ENCODE measurements around the gene PHACTR4.
A peak's percentile ranks its signal among the peaks of the same experiment; 100 is the strongest.
"Not testable (repeated sequence)": the region's sequence is repeated elsewhere in the genome, so short reads cannot be mapped to it uniquely, and the experiment has no call there.

Gene PHACTR4

DNA sequence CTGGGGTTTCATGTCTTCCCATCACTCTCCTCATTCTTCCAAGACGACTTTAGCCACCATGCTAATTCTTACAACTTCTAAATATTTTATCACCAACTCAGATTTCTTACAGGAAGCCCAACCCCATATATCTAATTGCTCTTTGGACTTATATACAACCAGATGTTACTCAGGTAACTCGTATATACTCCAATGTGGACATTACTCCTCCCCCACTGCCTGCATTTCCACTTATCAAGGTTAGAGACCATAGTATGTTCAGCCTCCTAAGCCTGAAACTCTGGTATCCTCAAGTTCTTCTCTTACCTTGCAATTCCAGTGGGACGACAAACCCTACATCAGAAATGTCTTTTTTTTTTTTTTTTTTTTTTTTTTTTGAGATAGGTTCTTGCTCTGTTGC, 133.6 kb downstream of the PHACTR4 start:
- DNase-seq, result no peak

DNA sequence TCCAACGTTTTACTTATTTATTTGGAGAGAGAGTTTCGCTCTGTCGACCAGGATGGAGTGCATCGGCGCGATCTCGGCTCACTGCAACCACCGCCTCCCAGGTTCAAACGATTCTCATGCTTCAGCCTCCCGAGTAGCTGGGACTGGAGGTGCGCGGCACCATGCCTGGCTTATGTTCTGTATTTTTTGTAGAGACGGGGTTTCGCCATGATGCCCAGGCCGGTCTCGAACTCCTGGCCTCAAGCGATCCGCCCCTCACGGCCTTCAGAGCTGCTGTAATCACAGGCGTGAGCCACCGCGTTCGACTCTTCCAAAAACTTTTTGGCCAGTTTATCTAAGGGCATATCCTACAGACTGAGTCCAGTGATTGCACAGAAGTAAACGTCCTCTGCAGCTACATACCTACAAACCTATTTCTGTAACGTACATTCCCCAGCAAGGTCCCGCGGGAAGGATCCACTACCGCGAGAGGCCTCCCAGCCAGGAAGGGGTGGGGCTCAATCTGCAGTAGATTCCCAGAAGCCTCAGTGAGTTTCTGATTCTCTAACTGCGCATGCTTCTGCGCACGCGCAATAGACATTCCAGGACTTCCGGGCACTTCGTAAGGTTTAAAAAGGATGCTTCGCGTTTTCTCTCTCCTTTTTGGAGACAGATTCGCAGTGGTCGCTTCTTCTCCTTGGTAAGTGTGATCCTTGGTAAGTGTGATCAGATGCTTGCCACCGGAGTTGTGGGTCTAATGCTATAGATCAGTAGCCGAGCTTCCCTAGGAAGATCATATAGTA, 136.1 kb downstream of the PHACTR4 start, which contains the start of gene RCC1:
TSS of gene RCC1 (plus strand) at position 638 of the 782 bp plus-strand sequence. CDS start 23,824 bp downstream, outside the sequence.
- DNase-seq, result peak; percentile 99

DNA sequence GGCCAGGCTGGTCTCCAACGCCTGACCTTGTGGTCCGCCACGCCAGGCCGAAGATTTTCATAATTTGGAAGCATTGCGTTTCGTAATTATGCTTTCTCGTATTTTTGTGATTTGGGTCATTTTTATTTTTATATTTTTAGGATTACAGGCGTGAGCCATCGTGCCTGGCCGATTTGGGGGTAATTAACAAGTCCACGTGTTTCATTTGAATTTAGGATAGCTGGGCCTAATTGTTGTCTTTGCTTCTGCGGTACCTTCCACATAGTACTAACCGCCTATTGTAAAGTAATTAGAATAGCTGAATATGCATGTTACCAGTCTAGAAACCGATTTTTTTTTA, 137.3 kb downstream of the PHACTR4 start:
- no peak for DNase-seq

DNA sequence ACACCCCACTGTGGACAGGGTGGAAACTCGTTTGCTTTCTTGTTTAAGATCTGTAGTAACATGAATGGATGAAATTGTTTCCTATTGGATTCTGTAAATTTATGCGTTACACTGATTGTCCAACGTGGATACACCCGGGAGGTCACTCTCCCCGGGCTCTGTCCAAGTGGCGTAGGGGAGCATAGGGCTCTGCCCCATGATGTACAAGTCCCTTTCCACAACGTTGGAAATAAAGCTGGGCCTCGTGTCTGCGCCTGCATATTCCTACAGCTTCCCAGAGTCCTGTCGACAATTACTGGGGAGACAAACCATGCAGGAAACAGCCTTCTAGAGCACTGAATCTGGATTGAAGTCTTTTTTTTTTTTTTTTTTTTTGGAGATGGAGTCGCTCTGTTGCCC, 137.7 kb downstream of the PHACTR4 start:
- peak; percentile 18 to 28 for DNase-seq

DNA sequence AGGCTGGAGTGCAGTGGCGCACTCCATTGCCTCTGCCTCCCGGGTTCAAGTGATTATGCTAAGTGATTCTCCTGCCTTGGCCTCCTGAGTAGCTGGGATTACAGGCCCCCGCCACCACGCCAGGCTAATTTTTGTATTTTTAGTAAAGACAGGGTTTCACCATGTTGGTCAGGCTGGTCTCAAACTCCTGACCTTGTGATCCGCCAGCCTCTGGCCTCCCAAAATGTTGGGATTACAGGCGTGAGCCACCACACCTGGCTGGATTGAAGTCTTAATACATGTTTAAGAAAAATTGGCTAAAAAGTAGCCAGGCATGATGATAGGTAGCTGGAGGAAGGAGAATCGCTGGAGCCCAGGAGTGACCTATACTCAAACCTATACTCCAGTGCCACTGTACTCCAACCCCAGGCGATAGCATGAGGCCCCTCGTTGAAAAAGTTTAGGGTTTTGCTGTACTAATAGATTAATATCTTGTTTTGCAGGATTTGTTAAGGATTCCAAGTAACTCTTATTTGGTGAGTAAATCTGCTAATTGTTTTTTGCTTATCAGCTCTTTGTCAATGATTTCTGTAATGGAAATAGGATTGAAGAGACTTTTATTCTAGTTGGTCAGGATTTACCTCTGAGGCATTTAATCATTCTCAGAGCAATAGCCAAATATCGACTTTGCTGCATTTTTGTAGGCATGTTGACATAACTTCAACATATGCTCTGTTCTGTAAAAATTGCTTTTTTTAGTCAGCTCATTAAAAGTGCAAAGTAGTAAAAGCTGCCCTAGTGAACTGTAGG, 138.3 kb downstream of the PHACTR4 start:
- DNase-seq, result no peak

DNA sequence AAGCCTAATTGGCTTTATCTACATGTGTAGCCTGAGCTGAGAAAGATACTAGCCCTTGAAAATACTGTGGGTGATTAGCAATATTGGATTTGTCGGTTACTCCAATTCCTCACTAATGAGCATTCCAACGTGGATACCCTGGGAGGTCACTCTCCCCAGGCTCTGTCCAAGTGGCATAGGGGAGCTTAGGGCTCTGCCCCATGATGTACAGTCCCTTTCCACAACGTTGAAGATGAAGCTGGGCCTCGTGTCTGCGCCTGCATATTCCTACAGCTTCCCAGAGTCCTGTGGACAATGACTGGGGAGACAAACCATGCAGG, 138.9 kb downstream of the PHACTR4 start:
- DNase-seq, result no peak

DNA sequence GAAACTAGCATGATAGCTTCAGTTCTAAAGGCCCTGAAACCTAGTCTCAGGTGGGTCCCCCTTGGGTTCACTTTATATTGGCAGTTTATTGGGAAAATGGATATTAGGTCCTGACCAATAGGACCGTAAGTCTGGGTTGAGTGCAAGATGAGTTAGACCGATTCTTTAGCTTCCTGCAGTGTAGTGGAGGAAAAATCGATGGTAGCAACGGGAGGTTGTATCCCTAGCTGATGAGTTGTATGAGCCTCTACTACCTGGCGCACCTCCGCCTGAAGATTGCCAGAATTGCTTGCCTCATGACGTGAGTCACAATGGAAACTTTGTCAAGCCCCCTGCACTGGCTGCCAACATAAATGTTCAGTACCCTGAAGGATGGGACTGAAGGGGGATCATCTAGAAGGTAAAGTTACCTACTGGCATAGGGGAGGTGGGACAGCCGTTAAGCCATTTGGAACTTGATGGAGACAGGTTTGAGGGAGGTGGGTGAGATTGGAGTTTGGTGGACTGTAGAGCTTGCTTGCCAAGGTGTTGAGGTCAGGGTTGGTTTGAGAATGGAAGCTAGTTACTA, 140.2 kb downstream of the PHACTR4 start:
- no peak for DNase-seq

DNA sequence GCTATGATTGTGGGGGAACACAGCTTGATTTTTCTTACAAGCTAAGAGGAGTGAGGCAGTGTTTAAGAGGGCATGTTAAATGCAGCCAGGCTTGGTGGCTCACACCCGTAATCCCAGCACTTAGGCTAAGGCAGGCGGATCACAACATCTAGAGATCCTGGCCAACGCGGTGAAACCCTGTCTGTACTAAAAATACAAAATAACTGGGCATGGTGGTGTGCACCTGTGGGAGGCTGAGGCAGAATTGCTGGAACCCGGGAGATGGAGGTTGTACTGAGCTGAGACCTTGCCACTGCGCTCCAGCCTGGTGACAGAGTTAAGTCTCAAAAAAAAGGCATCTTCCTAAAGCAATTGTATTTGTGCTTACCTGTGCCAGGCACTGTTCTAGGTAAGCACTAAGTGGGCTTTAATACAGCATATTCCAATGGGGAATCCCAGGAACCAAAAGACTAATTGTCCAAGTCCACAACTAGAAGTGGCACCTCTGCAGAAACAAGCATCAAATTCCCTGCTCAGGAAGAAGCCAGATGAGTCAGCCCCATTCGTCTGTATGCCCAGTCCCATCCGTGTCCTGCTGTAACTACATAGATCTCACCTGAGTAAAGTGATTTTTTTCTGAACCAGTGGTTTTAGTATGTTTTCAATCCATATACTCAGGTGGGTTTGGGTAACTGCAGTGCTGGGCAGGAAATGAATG, 140.9 kb downstream of the PHACTR4 start:
- DNase-seq, result peak in 1 of 2 donors; percentile 10

DNA sequence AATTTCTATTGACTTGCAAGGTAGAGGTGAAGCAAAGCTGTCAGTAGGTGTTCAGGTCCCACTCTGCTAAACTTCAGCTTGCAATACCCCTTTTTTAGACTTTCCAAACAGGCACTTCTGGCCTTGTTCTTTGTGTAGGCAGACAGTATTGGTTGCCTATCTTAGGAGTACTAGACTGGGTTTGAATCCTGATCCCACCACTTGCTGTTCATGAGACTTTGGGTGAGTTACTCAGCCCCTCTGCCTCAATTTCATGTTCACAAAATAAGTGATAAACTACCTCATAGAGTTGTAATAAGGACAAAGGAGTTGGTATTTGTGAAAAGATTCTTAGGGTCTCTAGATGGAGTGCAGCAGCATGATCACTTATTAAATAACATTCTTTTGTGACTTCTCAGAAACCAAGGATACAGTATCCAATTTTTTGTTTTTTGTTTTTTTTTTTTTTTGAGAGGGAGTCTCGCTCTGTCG, 141.5 kb downstream of the PHACTR4 start:
- no peak for DNase-seq

DNA sequence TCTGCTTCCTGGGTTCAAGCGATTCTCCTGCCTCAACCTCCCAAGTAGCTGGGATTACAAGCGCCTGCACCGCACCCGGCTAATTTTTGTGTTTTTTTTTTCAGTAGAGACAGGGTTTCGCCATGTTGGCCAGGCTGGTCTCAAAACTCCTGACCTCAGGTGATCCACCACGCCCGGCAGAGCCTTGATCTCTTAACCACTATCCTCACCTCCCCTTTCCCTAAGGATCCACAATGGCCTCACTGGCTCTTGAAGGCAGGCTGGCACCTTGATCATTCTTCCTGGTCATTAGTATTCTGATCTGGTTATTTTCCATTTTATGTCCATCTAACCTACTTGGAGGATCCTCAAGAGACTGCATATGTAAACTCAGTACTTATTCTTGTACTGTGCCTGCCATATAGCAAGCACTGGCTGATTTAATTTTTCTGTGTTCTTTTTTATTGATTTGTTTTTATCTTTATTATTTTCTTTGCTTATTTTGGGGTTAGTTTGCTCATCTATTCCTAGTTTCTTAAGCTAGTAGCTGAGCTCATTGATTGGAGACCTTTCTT, 142.6 kb downstream of the PHACTR4 start:
- no peak for DNase-seq

DNA sequence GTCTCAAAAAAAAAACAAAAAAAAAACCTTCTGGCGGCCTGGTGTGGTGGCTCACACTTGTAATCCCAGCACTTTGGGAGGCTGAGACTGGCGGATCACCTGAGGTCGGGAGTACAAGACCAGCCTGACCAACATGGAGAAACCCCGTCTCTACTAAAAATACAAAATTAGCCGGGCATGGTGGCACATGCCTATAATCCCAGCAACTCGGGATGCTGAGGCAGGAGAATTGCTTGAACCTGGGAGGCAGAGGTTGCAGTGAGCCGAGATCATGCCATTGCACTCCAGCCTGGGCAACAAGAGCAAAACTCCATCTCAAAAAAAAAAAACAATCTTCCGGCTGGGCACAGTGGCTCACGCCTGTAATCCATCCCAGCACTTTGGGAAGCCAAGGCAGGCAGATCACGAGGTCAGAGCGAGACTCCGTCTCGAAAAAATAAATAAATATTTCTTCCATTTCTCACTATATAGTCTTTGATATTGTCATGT, 144.9 kb downstream of the PHACTR4 start:
- not testable (repeated sequence) for DNase-seq

DNA sequence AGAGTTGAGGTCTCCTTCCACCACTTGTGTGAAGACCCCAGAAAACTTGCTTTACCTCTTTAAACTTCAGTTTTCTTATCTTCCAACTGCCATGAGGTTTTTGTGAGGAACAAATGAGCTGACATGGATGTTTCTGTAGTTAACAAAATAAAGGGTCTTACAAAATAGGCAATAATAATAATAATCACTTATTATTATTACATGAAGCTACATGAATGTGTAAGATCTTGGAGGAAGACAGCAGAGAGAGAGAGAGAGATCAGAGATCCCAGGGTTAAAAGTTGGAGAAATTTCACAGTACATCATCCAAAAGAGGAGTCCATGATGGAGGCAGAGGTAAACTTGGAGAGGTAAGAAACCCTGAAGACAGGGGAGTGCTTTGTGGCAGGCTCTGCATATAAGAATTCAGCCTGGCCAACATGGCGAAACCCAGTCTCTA, 147.0 kb downstream of the PHACTR4 start:
- no peak for DNase-seq

DNA sequence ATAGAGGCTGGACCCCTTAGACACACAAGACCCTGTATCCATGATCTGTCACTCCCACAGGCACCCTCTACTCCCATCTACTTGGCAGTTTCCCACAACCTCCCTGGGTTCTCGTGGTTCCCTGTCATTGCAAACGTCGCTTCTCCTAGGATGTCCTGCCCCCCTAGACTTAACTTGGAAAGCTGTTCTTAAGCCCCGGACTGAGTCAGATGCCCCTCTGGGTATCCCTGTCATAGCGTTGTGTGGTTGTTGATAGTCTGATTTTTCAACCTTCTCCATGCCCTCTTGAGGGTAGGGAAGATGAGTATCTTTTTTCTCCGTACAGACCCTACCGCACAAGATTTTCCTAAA, 148.1 kb downstream of the PHACTR4 start:
- no peak for DNase-seq

DNA sequence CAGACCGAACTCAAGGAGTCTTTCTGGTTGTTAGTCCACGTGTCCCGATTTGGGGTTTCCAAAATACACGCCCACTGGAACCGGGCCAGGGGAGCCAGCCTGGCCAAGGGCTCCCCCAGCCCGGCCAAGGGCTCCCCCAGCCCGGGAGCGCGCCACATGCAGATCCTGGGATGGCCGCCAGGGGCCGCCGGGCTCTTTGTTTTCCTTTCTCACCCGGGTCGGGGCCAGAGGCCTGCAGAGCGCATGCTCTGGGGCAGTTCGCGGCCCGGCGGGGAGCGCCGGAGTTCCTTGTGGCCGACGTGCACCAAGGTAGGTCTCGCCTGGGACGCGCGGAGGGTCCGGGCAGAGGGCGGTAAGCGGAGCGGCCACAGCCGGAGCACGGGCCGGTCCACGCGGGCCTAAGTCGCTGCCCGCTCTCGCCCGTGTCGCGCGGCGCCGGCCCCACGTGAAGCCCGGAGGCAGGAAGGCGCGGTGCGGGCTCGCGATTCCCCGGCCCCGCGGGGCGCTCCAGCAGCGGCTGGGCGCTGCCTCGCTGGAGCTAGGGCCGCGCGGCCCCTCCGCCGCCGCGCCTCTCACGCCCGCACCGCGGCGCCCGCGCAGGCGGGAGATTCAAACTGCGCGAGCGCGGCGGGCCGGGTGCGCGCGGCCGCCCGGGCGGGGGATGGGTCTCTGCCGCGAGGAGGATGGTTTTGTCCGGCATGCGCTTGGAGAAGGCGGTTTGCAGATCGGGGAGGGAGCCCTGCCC, 148.6 kb downstream of the PHACTR4 start:
- peak; percentile 85 to 88 for DNase-seq

DNA sequence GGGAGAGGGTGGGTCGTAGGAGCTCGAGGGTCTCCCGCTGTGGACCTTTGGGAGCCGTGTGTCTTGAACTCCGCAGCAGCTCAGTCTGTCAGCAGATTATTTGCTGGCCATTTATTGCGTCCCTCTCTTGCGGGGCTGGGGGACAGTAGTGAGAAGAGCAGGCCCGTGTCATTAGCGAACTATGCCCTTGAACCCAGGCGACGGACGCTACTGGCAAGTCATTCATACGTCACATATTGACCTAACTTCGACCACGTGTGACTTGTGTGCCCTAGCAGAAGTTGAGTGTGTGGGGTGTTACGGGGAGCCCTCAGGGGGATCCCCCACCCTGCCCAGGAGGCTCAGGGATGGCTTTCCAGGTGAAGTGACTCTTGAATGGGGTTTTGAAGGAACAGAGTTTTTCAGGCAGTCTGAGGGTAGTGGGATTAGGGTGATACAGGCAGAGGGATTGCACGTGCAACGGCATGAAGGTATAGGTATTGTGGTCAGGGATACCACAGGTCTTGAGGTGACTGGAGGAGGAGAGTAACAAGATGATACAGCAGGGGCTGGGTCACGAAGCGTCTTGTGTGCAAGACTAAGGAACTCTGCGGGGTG, 149.3 kb downstream of the PHACTR4 start:
- peak; percentile 37 to 56 for DNase-seq

DNA sequence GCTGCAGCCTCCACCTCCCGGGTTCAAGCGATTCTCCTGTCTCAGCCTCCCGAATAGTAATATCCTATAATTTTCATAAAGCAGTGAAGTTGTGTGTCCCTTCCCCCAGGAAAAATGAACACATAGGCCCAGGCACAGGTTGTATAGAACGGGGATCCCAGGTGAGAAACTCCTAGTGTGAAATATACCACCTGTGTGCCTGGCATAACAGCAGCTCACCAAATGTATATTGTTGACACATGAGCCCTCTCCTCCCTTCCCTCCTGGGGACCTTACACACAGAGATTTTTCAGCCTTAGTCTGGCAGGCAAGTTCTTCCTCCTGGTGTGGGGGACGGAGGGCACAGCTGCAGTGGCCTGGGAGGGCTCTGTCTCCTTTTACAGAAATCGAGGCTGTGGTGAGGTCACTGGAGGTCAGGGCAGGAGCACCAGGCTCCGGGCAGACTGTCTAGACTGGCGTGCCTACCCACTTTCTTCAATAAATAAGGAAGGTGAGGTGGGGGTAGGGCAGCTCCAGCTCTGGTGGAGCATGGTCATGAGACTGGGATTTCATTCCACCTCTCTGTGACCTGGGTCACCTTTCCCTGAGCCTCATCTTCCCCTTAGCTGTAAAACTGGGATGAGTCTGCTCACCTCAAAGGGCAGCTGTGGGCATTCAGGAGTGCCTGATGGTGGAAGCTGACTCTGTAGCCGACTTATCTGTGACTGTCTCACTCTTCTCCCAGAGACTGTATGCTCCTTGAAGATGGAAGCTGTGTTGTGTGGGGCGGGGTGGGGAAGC, 150.6 kb downstream of the PHACTR4 start:
- DNase-seq, result no peak

DNA sequence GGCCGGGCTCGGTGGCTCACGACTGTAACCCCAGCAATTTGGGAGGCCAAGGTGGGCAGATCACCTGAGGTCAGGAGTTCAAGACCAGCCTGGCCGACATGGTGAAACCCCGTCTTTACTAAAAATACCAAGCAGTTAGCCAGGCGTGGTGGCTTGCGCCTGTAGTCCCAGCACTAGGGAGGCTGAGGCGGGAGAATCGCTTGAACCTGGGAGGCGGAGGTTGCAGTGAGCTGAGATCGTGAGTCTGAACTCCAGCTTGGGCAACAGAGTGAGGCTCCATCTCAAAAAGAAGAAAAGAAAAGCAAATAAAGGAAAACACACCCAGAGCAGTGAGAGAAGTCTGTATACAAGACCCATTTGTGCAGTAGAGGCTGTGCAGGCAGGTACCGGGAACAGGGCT, 151.3 kb downstream of the PHACTR4 start:
- not testable (repeated sequence) for DNase-seq

DNA sequence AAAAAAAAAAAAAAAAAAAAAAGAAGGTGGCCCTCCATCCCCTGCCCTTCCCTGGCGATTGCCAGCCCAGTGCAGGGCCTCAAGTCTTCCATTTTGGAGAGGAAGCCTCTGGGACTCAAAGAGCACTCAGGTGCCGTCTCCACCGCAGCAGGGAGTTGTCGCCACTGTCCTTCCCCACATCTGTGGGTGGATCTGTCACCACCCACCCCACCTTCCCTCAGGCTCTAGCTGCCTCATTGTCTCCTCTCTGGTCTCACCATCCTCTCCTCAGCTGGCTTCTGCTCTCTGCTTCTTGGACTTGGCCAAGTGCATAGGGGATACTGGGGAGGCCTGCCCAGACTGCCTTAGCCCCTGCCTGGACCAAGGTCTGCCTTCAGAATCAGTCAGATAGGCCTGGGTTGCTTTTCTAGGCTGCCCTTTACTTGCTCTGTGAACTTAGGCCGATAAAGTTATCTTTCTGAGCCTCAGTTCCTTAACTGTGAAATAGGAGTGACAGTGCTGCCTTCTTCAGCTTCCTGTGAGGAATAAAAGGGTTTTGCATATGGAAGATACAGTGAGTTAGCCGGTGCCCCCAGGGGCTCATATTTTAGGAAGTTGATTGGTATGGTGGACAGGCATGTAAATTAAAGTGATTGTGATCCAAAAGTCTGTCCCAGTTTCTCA, 152.1 kb downstream of the PHACTR4 start:
- no peak for DNase-seq

DNA sequence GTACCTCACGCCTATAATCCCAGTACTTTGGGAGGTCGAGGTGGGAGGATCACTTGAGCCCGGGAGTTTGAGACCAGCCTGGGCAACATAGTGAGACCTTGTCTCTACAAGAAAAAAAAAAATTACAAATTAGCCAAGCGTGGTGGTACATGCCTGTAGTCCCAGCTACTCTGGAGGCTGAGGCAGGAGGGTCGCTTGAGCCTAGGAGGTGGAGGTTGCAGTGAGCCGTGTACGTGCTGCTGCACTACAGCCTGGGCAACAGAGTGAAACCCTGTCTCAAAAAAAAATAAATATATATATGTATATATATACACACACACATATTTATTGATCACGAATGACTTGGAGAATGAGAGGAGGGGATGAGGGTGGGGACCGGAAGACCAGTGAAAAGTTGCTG, 153.0 kb downstream of the PHACTR4 start:
- DNase-seq, result not testable (repeated sequence)

Measured in inflammatory macrophage (primary cell).